ENCODE results near the gene ARMC12. TPM values are rescaled to one million over a fixed set of nuclear protein-coding genes. Genes with fewer than 3 reads are reported as not detected.

Gene ARMC12
- total RNA-seq, 1 experiment from 2014 or later: 1.0 TPM

GRCh38 chr6:35707714-35708407, 29.0 kb upstream of the ARMC12 start:
- Mint-ChIP-seq H3K9me3 (peaks cover 13% of the 10 kb centered on the region), H3K4me3 (no peak overlapping the region), H3K36me3 (no peaks in the 10 kb centered on the region), H3K27ac (peak overlapping the region; percentile 20), H3K4me1 (no peaks in the 10 kb centered on the region), H3K27me3 (ENCODE audit: low read depth) (no peaks in the 10 kb centered on the region)
- CTCF ChIA-PET: no interaction called here
- POLR2A ChIA-PET: no interaction called here
- DNase-seq (ENCODE audit: low spot score): no peak
- TF ChIP-seq JAZF1 (CRISPR knock-in tag; IDR thresholded peaks at IDR 0.05) (no peak), AR (CRISPR knock-in tag; IDR thresholded peaks at IDR 0.05) (no peak), AFF4 (CRISPR knock-in tag; IDR thresholded peaks at IDR 0.05; ENCODE audit: borderline replicate concordance) (no peak), ZNF512 (CRISPR knock-in tag; IDR thresholded peaks at IDR 0.05; ENCODE audit: borderline replicate concordance) (no peak), MLX (CRISPR knock-in tag; IDR thresholded peaks at IDR 0.05) (no peak), E2F4 (CRISPR knock-in tag; IDR thresholded peaks at IDR 0.05; ENCODE audit: borderline replicate concordance, low read depth) (no peak), MYBL2 (CRISPR knock-in tag; IDR thresholded peaks at IDR 0.05) (no peak), FOXK1 (CRISPR knock-in tag; IDR thresholded peaks at IDR 0.05) (no peak), OVOL2 (CRISPR knock-in tag; IDR thresholded peaks at IDR 0.05; ENCODE audit: borderline replicate concordance) (no peak), EMX1 (CRISPR knock-in tag; IDR thresholded peaks at IDR 0.05) (no peak), SMAD3 (CRISPR knock-in tag; IDR thresholded peaks at IDR 0.05; ENCODE audit: borderline replicate concordance) (no peak), NFYB (CRISPR knock-in tag; conservative IDR thresholded peaks at IDR 0.05; ENCODE audit: low read depth) (no peak), TEAD1 (CRISPR knock-in tag; IDR thresholded peaks at IDR 0.05) (no peak), FOXP1 (CRISPR knock-in tag; IDR thresholded peaks at IDR 0.05; ENCODE audit: borderline replicate concordance) (no peak), ZNF138 (CRISPR knock-in tag; conservative IDR thresholded peaks at IDR 0.05) (no peak), ZNF671 (CRISPR knock-in tag; IDR thresholded peaks at IDR 0.05) (no peak), ZNF532 (CRISPR knock-in tag; IDR thresholded peaks at IDR 0.05; ENCODE audit: borderline replicate concordance) (no peak)
- no peak for ATAC-seq
